HG03095 (cell line): ENCODE measurements around the gene ZNF860.
"Not testable (repeated sequence)": the region's sequence is repeated elsewhere in the genome, so short reads cannot be mapped to it uniquely, and the experiment has no call there.

Experiments used
- ATAC-seq: cut with Tn5 transposase; IDR thresholded peaks from one replicate; pipeline ENCODE4 v1.9.1; 2021; ENCODE audit warnings: moderate library complexity; ENCODE audit not compliant: unreplicated experiment

ZNF860 gene

GRCh38 chr3:31960793-31961431, 20.6 kb upstream of the ZNF860 start:
- no peak for ATAC-seq

GRCh38 chr3:31962801-31963205, 18.7 kb upstream of the ZNF860 start:
- no peak for ATAC-seq

GRCh38 chr3:31966978-31967591, 14.5 kb upstream of the ZNF860 start:
- no peak for ATAC-seq

- no peak for ATAC-seq
Measured at GRCh38 chr3:31967592-31967991, 14.0 kb upstream of the ZNF860 start.

- ATAC-seq: no peak
Measured at GRCh38 chr3:31968369-31968926, 13.1 kb upstream of the ZNF860 start.

- no peak for ATAC-seq
Measured at GRCh38 chr3:31968927-31969418, 12.6 kb upstream of the ZNF860 start.

- no peak for ATAC-seq
Measured at GRCh38 chr3:31971607-31972006, 9.9 kb upstream of the ZNF860 start.

GRCh38 chr3:31973081-31973480, 8.5 kb upstream of the ZNF860 start:
- no peak for ATAC-seq

- ATAC-seq: no peak
Measured at GRCh38 chr3:31973837-31974236, 7.7 kb upstream of the ZNF860 start.

- no peak for ATAC-seq
Measured at GRCh38 chr3:31974471-31974870, 7.1 kb upstream of the ZNF860 start.

- ATAC-seq: no peak
Measured at GRCh38 chr3:31974964-31975363, 6.6 kb upstream of the ZNF860 start.

GRCh38 chr3:31976302-31976701, 5.2 kb upstream of the ZNF860 start:
- ATAC-seq: no peak

GRCh38 chr3:31977736-31978135, 3.8 kb upstream of the ZNF860 start:
- ATAC-seq: no peak

GRCh38 chr3:31978553-31978952, 3.0 kb upstream of the ZNF860 start:
- no peak for ATAC-seq

- peak; percentile 44 for ATAC-seq
Measured at GRCh38 chr3:31979001-31979697, 2.4 kb upstream of the ZNF860 start.

- peak; percentile 34 for ATAC-seq
Measured at GRCh38 chr3:31980530-31981205, 882 bp upstream of the ZNF860 start.

- no peak for ATAC-seq
Measured at GRCh38 chr3:31984321-31984720, 2.8 kb downstream of the ZNF860 start.

GRCh38 chr3:31985831-31986230, 4.3 kb downstream of the ZNF860 start:
- ATAC-seq: no peak

- ATAC-seq: no peak
Measured at GRCh38 chr3:31988271-31988670, 6.7 kb downstream of the ZNF860 start.

- not testable (repeated sequence) for ATAC-seq
Measured at GRCh38 chr3:31992995-31993394, 11.4 kb downstream of the ZNF860 start.

- no peak for ATAC-seq
Measured at GRCh38 chr3:31993843-31994242, 12.3 kb downstream of the ZNF860 start.
